Activated CD8-positive, alpha-beta memory T cell treated with anti-CD3 and anti-CD28 coated beads, Interleukin-2, amount 50 U/mL, for 1 hour (primary cell): ENCODE results near the gene DVL1.

ENCODE experiments used
- DNase-seq: peaks from one replicate; pipeline ENCODE4 v3.0.0-alpha.2; 2020; ENCODE audit errors: extremely low read depth

The DVL1 gene

DNA sequence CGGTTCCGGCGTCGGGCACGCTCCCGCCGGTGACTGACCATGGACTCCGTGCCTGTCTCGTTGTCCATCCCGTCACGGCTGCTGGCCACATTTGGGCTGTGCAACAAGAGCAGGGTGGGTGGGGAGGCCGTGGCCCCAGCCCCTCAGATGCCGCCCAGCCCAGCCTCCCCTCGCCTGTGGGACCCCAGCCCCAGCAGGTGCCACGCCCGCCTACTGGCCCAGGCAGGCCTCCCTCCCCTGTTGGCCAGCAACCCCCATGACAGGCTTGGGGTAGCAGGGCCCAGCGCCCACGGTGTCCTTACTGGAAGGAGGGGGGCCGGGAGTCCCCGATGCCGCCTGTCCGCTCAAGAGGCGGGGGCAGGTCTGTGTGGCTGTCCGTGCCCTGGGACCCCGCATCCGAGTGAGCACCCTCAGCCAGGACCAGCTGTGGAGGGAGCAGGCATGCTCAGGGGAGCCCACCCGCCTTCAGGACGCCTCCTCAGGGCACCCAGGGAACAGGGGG, 7.1 kb downstream of the DVL1 start:
- DNase-seq, result no peak

DNA sequence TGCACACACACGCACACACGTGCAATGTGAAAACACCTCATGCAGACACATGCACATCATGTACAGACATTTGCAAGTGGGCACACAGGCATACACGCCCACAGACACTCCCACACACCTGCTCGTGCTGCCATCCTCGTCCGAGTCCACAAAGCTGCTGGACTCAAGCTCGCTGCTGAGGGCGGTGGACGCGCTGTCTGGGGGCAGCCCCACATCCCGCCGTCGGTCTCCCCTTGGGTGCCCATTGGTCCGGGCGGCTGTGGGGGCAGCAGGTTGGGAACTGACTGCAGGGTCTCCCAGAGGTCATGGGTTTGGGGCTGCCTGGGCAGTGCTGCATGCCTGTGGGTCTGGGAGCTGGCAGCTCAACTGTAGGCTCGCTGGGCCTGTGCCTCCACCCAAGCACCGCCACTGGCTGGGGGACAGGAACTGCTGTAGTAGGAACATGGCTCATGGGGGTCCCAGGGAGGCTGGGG, 7.6 kb downstream of the DVL1 start:
- DNase-seq, result no peak

DNA sequence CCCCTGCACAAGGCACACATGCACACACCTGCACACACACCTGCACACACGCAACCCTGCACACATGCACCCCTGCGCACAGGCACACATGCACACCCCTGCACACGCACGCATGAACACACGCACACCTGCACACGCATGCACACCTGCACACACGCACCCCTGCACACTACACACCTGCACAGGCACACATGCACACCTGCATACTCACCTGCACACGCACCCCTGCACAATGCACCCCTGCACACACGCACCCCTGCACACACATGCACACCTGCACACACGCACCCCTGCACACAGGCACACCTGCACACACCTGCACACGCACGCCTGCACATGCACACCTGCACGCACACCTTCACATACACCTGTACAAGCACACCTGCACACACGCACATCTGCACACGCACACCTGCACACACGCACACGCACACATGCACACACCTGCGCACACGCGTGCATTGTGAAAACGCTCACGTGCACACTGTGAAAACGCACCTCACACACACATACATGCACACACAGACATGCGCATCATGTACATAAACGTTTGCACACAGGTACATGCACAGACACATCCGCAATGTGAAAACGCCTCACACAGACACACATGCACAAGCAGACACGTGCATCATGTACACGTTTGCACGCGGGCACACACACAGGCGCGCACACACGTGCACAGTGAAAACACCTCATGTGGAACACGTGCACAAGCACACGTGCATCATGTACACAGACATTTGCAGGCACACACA, 8.2 kb downstream of the DVL1 start:
- DNase-seq, result no peak

- DNase-seq, result no peak
These were observed 9.0 kb downstream of the DVL1 start for GRCh38 chr1:1340185-1340584.

DNA sequence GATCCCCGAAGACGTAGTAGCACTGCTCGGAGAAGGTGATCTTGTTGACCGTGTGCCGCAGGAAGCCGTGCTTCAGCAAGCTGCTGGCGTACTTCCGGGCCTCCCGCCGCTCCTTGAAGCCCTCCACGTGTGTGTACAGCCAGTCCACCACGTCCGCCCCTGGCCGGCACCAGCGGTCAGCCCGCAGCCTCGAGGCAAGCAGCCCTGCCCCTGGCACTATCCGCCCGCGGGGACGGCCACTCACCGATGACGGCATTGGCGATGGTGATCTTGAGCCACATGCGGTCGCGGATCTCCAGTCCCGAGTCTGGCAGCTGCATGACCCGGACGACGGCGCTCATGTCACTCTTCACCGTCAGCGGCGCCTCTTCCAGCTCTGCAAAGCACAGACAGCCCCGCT, 10.9 kb downstream of the DVL1 start:
- no peak for DNase-seq

DNA sequence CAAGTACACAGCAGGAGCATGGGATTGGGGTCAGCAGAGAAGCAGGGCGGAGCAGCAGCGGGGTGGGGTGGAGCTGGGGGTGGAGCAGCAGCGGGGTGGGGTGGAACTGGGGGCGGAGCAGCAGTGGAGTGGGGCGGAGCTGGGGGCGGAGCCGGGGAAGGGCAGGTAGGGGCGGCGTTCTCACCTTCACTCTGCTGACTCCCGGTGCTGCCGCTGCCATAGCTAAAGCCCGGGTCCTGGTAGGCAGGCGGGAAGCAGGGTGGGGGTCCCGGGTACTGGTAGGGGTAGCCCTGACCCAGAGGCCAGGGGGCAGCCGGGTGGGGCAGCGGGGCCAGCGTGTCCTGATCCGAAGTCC, 11.4 kb downstream of the DVL1 start:
- no peak for DNase-seq

- no peak for DNase-seq
These were observed 12.1 kb downstream of the DVL1 start for GRCh38 chr1:1336931-1337792.

GRCh38 chr1:1336446-1336845, 12.8 kb downstream of the DVL1 start:
- DNase-seq, result no peak

GRCh38 chr1:1335792-1336248, 13.4 kb downstream of the DVL1 start:
- DNase-seq, result no peak

- no peak for DNase-seq
These were observed 13.9 kb downstream of the DVL1 start for GRCh38 chr1:1335283-1335682.

GRCh38 chr1:1334835-1335234, 14.4 kb downstream of the DVL1 start:
- no peak for DNase-seq

DNA sequence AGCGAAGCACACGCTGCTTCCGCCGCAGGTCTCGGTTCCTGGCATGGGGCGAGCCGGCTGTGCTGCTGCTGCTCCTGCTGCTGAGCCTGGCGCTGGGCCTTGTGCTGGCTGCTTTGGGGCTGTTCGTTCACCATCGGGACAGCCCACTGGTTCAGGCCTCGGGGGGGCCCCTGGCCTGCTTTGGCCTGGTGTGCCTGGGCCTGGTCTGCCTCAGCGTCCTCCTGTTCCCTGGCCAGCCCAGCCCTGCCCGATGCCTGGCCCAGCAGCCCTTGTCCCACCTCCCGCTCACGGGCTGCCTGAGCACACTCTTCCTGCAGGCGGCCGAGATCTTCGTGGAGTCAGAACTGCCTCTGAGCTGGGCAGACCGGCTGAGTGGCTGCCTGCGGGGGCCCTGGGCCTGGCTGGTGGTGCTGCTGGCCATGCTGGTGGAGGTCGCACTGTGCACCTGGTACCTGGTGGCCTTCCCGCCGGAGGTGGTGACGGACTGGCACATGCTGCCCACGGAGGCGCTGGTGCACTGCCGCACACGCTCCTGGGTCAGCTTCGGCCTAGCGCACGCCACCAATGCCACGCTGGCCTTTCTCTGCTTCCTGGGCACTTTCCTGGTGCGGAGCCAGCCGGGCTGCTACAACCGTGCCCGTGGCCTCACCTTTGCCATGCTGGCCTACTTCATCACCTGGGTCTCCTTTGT, 15.5 kb downstream of the DVL1 start:
- DNase-seq, result no peak

DNA sequence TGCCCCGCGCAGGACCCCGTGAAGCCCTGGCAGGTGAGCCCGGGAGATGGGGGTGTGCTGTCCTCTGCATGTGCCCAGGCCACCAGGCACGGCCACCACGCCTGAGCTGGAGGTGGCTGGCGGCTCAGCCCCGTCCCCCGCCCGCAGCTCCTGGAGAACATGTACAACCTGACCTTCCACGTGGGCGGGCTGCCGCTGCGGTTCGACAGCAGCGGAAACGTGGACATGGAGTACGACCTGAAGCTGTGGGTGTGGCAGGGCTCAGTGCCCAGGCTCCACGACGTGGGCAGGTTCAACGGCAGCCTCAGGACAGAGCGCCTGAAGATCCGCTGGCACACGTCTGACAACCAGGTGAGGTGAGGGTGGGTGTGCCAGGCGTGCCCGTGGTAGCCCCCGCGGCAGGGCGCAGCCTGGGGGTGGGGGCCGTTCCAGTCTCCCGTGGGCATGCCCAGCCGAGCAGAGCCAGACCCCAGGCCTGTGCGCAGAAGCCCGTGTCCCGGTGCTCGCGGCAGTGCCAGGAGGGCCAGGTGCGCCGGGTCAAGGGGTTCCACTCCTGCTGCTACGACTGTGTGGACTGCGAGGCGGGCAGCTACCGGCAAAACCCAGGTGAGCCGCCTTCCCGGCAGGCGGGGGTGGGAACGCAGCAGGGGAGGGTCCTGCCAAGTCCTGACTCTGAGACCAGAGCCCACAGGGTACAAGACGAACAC, 16.3 kb downstream of the DVL1 start:
- DNase-seq, result no peak

DNA sequence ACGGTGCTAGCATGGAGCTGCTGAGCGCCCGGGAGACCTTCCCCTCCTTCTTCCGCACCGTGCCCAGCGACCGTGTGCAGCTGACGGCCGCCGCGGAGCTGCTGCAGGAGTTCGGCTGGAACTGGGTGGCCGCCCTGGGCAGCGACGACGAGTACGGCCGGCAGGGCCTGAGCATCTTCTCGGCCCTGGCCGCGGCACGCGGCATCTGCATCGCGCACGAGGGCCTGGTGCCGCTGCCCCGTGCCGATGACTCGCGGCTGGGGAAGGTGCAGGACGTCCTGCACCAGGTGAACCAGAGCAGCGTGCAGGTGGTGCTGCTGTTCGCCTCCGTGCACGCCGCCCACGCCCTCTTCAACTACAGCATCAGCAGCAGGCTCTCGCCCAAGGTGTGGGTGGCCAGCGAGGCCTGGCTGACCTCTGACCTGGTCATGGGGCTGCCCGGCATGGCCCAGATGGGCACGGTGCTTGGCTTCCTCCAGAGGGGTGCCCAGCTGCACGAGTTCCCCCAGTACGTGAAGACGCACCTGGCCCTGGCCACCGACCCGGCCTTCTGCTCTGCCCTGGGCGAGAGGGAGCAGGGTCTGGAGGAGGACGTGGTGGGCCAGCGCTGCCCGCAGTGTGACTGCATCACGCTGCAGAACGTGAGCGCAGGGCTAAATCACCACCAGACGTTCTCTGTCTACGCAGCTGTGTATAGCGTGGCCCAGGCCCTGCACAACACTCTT, 17.0 kb downstream of the DVL1 start:
- no peak for DNase-seq

- DNase-seq, result no peak
These were observed 17.9 kb downstream of the DVL1 start, which contains the start of gene TAS1R3 for GRCh38 chr1:1331068-1331965. TAS1R3 (plus strand) TSS chr1:1331280; CDS start chr1:1331346, 66 bp downstream.

DNA sequence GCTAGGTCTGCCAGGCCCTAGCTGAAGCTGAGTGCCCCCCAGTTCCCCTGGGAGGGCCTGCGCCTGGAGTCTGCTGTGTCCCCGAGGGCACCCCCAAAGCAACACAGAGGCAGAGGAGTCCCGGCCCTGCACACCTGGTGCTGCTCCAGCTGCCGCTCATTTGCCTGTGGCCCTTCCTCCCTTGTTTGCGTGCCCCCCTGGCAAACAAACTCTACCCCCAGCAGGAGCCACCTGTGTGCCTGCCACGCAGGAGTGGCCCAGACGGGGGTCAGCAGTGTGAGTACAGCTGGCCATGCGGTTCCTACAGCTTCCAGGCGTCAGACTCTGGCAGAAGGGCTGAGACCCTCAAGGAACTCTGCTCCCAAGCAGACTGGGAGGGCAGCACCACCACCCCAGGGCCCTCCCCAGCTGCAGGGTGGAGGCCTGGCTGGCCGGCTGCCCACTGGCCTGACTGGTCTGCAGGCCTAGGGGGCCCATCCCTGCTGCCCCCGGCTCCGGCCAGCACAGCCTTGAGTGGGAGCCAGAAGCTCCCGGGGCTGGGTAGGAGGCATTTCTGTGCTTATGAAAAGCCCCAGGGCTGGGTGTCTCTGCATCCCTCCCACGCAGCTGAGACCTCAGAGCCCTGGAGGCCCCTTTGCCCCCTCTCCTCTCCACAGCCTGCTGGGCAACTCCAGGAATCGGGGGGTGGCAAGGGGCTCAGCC, 18.7 kb downstream of the DVL1 start:
- no peak for DNase-seq

DNA sequence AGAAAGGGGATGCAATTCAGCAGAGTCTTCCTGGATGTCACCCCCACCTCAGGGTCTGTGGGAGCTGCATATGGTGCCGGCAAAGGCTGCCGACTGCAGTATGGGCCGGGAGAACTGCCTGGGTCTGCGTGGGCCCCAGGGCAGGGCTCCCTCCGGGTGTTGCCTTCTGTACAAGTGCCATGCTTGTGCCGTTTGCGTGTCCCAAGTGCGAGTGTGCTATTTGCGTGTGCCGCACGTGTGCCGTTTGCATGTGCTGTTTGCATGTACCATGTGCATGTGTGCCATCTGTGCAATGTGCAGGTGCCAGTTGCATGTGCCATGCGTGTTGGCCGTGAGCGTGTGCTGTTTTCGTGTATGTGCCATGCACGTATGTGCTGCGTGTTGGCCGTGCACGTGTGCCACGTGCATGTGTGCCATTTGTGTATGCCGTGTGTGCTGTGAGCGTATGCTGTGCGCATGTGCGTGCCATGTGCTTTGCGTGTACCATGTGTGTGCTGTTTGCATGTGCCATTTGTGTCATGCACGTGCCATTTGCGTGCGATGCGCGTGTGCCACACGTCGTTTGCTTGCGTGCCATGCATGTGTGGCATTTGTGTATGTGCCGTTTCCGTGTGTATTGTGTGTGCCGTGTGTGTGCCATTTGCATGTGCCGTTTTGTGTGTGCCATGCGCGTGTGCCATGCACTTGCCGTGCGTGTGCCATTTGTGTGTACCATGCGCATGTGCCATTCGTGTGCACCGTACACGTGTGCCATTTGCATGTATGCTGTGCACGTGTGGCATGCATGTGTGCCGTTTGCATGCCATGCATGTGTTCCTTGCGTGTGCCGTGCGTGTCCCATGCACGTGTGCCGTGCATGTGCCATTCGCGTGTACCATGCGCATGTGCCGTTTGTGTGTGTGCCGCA, 19.7 kb downstream of the DVL1 start:
- DNase-seq, result no peak

GRCh38 chr1:1328254-1328653, 21.0 kb downstream of the DVL1 start:
- no peak for DNase-seq
